ENCODE data around the gene CAGE1. TPM values are rescaled to one million over a fixed set of nuclear protein-coding genes. Genes with fewer than 3 reads are reported as not detected.
A peak's percentile ranks its signal among the peaks of the same experiment; 100 is the strongest.

Gene CAGE1
- total RNA-seq, 2 donors from 2014 or later: not detected

DNA sequence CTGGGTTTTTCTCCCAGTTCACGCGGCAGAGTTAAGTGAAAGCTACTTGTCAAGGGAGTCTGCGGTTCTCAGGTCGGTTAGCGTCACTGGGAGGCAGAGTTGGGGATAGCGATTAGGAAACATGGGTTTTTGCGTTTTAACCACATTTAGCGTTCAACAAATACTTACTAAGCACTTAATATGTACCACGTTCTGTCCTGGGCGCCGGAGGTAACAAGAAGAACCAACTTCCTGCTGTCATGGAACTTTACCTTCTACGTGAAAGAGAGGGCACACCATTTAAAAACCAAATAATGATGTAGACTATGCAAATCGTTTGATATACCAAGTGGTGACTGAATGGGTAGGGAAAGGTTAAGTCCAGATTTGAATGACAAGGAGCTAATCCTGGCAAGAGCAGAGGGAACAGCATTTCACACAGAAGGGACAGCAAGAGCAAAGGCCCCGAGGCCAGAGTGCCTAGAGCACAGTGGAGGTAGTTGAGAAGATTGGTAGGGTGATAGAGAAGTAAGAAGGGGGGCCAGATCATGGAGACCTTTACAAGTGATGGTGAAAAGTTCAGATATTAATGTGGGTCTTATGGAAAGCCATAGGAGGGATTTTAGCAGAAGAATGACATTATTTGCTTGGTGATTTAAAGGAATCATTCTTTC lies 810 bp upstream of the CAGE1 start:
- Histone ChIP-seq H3K27me3 (no peaks in the 10 kb centered on the region), H3K9me3 (no peaks in the 10 kb centered on the region), H3K4me3 (peak overlapping the region; percentile 64 to 80), H3K4me1 (peaks cover 0 to 17% of the 10 kb centered on the region in 2 donors), H3K27ac (peak overlapping the region; percentile 90 to 94), H3K36me3 (peaks cover 18% of the 10 kb centered on the region)
- DNase-seq (ENCODE audit: low spot score): no peak
- TF ChIP-seq, protein P1, sequence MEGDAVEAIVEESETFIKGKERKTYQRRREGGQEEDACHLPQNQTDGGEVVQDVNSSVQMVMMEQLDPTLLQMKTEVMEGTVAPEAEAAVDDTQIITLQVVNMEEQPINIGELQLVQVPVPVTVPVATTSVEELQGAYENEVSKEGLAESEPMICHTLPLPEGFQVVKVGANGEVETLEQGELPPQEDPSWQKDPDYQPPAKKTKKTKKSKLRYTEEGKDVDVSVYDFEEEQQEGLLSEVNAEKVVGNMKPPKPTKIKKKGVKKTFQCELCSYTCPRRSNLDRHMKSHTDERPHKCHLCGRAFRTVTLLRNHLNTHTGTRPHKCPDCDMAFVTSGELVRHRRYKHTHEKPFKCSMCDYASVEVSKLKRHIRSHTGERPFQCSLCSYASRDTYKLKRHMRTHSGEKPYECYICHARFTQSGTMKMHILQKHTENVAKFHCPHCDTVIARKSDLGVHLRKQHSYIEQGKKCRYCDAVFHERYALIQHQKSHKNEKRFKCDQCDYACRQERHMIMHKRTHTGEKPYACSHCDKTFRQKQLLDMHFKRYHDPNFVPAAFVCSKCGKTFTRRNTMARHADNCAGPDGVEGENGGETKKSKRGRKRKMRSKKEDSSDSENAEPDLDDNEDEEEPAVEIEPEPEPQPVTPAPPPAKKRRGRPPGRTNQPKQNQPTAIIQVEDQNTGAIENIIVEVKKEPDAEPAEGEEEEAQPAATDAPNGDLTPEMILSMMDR (IDR thresholded peaks at IDR 0.05): peak in 1 of 2 donors; percentile 8

DNA sequence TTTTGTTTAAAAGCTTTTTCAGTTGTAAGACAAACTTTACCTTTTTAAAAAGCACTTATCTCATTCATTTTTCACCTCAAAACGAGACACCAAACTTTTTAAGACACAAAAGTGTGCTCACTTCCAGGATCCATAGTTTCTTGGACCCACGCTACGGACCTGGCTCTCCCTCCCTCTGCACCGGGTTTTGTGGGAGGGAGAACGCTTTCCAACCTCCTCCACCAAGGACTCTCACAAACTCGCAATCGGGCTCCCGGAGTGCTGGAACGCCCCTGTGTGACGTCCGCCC lies 436 bp downstream of the CAGE1 start:
- peaks cover 8% of the 10 kb centered on the region for H3K36me3 ChIP-seq
- H3K27ac ChIP-seq: peak overlapping the region; percentile 90 to 94
- no peaks in the 10 kb centered on the region for H3K9me3 ChIP-seq
- no peak for DNase-seq (ENCODE audit: low spot score)
- H3K27me3 ChIP-seq: no peaks in the 10 kb centered on the region
- peaks cover 0 to 17% of the 10 kb centered on the region in 2 donors for H3K4me1 ChIP-seq
- H3K4me3 ChIP-seq: peak overlapping the region; percentile 64 to 80
- TF ChIP-seq, protein P1 (IDR thresholded peaks at IDR 0.05): no peak

DNA sequence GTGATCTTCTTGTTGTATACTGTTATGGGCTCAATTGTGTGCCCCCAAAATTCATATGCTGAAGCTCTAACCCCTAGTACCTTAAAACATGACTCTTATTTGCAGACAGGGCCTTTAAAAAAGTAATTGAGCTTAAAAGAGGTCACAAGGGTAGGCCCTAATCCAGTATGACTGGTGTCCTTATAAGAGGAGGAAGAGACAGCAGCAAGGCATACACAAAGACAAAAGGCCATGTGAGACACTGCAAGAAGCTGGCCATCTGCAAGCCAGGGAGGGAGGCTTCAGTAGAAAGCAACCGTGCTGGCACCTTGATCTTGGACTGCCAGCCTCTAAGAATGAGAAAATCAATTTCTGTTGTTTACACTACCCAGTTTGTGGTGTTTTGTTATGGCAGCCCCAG lies 8.4 kb downstream of the CAGE1 start:
- DNase-seq (ENCODE audit: low spot score): no peak
- H3K4me3 ChIP-seq: no peak overlapping the region
- H3K36me3 ChIP-seq: no peaks in the 10 kb centered on the region
- no peaks in the 10 kb centered on the region for H3K4me1 ChIP-seq
- H3K27me3 ChIP-seq: no peaks in the 10 kb centered on the region
- no peaks in the 10 kb centered on the region for H3K9me3 ChIP-seq
- TF ChIP-seq, protein P1 (IDR thresholded peaks at IDR 0.05): no peak
- no peak overlapping the region for H3K27ac ChIP-seq

DNA sequence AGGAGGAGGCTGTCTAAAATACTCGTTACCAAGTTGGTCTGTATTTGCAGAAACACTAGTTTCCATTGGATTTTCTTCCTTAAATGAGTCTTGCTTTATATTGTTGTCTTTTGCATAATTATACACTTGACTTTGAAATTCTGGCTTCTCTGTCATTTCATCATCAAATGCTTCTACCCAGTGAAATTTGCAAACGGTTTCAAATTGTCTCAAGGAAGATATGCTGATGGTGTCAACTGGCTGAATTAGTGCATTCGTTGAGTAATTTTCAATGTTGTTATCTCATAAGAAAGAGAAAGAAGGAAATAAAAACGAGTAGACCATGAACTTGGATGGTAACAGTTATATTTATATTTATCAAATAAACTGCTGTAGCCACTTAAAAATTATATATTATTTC lies 10.8 kb downstream of the CAGE1 start:
- TF ChIP-seq, protein P1 (IDR thresholded peaks at IDR 0.05): no peak
- Histone ChIP-seq H3K9me3 (no peaks in the 10 kb centered on the region), H3K4me3 (no peak overlapping the region), H3K4me1 (no peaks in the 10 kb centered on the region), H3K27me3 (no peaks in the 10 kb centered on the region), H3K27ac (no peak overlapping the region), H3K36me3 (no peaks in the 10 kb centered on the region)
- no peak for DNase-seq (ENCODE audit: low spot score)

DNA sequence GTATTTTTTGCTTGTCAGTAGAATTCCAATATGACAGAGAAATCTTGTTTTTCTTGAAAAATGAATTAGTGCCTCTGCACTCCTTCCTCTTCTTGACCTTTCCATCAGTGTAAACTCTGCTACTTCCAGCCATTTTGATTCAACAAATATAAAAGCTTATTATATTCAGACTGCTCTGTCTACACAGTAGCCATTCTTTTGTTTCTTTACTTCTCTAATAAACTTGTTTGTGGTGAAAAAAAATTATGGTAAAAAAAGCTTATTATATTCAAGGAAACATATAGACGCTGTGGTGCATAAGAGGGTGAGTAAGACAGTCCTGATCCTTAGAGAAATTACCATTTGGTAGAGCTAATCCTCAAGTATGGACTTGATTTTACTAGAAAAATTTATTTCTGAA lies 11.6 kb downstream of the CAGE1 start:
- H3K27me3 ChIP-seq: no peaks in the 10 kb centered on the region
- no peak overlapping the region for H3K4me3 ChIP-seq
- no peak for DNase-seq (ENCODE audit: low spot score)
- H3K9me3 ChIP-seq: no peaks in the 10 kb centered on the region
- TF ChIP-seq, protein P1 (IDR thresholded peaks at IDR 0.05): no peak
- no peaks in the 10 kb centered on the region for H3K36me3 ChIP-seq
- H3K4me1 ChIP-seq: no peaks in the 10 kb centered on the region
- no peak overlapping the region for H3K27ac ChIP-seq

DNA sequence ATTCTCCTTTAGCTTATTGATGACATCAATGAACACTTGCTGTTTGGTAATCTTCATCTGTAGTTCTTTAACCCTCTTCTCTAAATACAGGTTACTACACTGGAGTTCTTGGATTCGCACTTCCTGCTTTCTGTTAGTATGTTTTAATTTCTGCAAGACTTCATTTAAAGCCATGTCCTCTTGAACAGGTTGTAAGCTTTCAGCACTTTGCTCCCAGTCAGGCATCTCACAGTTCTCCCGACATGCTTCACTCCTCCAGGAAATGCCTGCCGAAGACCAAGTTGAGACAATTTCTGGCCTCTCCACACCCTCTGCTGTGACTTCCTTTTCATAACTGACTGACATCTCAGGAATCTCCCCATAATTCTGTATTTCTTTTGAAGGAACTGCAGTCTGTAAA lies 15.8 kb downstream of the CAGE1 start:
- DNase-seq (ENCODE audit: low spot score): no peak
- TF ChIP-seq, protein P1 (IDR thresholded peaks at IDR 0.05): no peak
- Histone ChIP-seq H3K27ac (no peak overlapping the region), H3K4me1 (no peaks in the 10 kb centered on the region), H3K27me3 (no peaks in the 10 kb centered on the region), H3K9me3 (no peaks in the 10 kb centered on the region), H3K4me3 (no peak overlapping the region), H3K36me3 (no peaks in the 10 kb centered on the region)

Data from right atrium auricular region (tissue), 2 donors.